ENCODE data around the gene CDCP1.

- TF ChIP-seq CTCF (IDR thresholded peaks at IDR 0.05; ENCODE audit: insufficient read depth, low read length) = no peak
- TF ChIP-seq POLR2AphosphoS5 (IDR thresholded peaks at IDR 0.05; ENCODE audit: low read depth) = no peak
- TF ChIP-seq, protein P1, sequence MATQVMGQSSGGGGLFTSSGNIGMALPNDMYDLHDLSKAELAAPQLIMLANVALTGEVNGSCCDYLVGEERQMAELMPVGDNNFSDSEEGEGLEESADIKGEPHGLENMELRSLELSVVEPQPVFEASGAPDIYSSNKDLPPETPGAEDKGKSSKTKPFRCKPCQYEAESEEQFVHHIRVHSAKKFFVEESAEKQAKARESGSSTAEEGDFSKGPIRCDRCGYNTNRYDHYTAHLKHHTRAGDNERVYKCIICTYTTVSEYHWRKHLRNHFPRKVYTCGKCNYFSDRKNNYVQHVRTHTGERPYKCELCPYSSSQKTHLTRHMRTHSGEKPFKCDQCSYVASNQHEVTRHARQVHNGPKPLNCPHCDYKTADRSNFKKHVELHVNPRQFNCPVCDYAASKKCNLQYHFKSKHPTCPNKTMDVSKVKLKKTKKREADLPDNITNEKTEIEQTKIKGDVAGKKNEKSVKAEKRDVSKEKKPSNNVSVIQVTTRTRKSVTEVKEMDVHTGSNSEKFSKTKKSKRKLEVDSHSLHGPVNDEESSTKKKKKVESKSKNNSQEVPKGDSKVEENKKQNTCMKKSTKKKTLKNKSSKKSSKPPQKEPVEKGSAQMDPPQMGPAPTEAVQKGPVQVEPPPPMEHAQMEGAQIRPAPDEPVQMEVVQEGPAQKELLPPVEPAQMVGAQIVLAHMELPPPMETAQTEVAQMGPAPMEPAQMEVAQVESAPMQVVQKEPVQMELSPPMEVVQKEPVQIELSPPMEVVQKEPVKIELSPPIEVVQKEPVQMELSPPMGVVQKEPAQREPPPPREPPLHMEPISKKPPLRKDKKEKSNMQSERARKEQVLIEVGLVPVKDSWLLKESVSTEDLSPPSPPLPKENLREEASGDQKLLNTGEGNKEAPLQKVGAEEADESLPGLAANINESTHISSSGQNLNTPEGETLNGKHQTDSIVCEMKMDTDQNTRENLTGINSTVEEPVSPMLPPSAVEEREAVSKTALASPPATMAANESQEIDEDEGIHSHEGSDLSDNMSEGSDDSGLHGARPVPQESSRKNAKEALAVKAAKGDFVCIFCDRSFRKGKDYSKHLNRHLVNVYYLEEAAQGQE (IDR thresholded peaks at IDR 0.05; ENCODE audit: insufficient replicate concordance, low read depth) = no peak
These were observed 45.2 kb upstream of the CDCP1 start for GRCh38 chr3:45191424-45191823.
